Karpas-422 (cell line): ENCODE data around the gene GRAMD1B. TPM values are rescaled to one million over a fixed set of nuclear protein-coding genes. Genes with fewer than 3 reads are reported as not detected.
"Not testable (repeated sequence)": the region's sequence is repeated elsewhere in the genome, so short reads cannot be mapped to it uniquely, and the experiment has no call there.

Experiments used
- DNase-seq: peaks from one replicate; pipeline ENCODE4 v3.0.0-alpha.2; 2015
- H2AFZ ChIP-seq: fragments of 200-600 bp; sonication (generic); 2 replicates; pipeline ENCODE4 v1.6.1; 2014; ENCODE audit warnings: antibody characterized with exemption, low read length, mixed read lengths
- H3K27ac ChIP-seq: fragments of 200-600 bp; sonication (generic); 2 replicates; pipeline ENCODE4 v1.5.1; 2014; ENCODE audit warnings: mild to moderate bottlenecking, low read length, moderate library complexity
- H3K27me3 ChIP-seq: fragments of 200-600 bp; sonication (generic); 2 replicates; pipeline ENCODE4 v1.6.1; 2014; ENCODE audit warnings: low read length, mixed read lengths
- H3K36me3 ChIP-seq: fragments of 200-600 bp; sonication (generic); 2 replicates; pipeline ENCODE4 v1.6.1; 2014; ENCODE audit warnings: low read length, mixed read lengths; ENCODE audit not compliant: insufficient read depth
- H3K4me1 ChIP-seq: fragments of 200-600 bp; sonication (generic); 2 replicates; pipeline ENCODE4 v1.6.1; 2014; ENCODE audit warnings: mild to moderate bottlenecking, low read length, mixed read lengths
- H3K4me2 ChIP-seq: fragments of 200-600 bp; sonication (generic); 2 replicates; pipeline ENCODE4 v1.6.1; 2014; ENCODE audit warnings: low read length, low read depth, mild to moderate bottlenecking; ENCODE audit not compliant: poor library complexity, severe bottlenecking
- H3K4me3 ChIP-seq: fragments of 200-600 bp; sonication (generic); 2 replicates; pipeline ENCODE4 v1.5.1; 2014; ENCODE audit warnings: mild to moderate bottlenecking, antibody characterized with exemption, low read length, mixed read lengths
- H3K79me2 ChIP-seq: fragments of 200-600 bp; sonication (generic); 2 replicates; pipeline ENCODE4 v1.6.1; 2014; ENCODE audit warnings: mild to moderate bottlenecking, low read length, mixed read lengths
- H3K9ac ChIP-seq: fragments of 200-600 bp; sonication (generic); 2 replicates; pipeline ENCODE4 v1.6.0; 2014; ENCODE audit warnings: low read length
- H3K9me2 ChIP-seq: fragments of 200-600 bp; sonication (generic), shearing (Covaris generic); replicated peaks from 2 replicates; pipeline ENCODE4 v1.6.0; 2014; ENCODE audit warnings: mild to moderate bottlenecking, low read length, moderate library complexity; ENCODE audit not compliant: insufficient read depth
- H3K9me3 ChIP-seq: fragments of 300-700, 200-600 bp; sonication (generic); 2 replicates; pipeline ENCODE4 v1.6.1; 2014; ENCODE audit warnings: low read length, mixed read lengths
- H4K20me1 ChIP-seq: fragments of 200-600 bp; sonication (generic); 2 replicates; pipeline ENCODE4 v1.6.1; 2014; ENCODE audit warnings: mild to moderate bottlenecking, antibody characterized with exemption, low read length, low read depth; ENCODE audit not compliant: insufficient read depth
- total RNA-seq: library from RNA; depleted of rRNA; stranded (reverse); fragments of >200 nt; shearing (Covaris generic); gene quantifications from 2 replicates; pipeline ENCODE4 v1.2.3, GENCODE V29; 2014; ENCODE audit warnings: low replicate concordance

GRAMD1B gene
- total RNA-seq, 1 experiment from 2014 or later, result 79.0 TPM

- H3K79me2 ChIP-seq, result peaks cover 94% of the 10 kb centered on the region
- H3K4me3 ChIP-seq, result 0 out of 2 replicates have a peak overlapping the region, but pooled peaks have one; percentile 9
- H2AFZ ChIP-seq, result no peak overlapping the region
- DNase-seq, result no peak
- H3K9ac ChIP-seq, result peak overlapping the region; percentile 33
- H3K27ac ChIP-seq, result peak overlapping the region; percentile 66
- peak overlapping the region; percentile 29 for H3K4me2 ChIP-seq
- H3K36me3 ChIP-seq, result peaks cover 43% of the 10 kb centered on the region
- H3K27me3 ChIP-seq, result no peaks in the 10 kb centered on the region
- H3K9me3 ChIP-seq, result no peaks in the 10 kb centered on the region
- H4K20me1 ChIP-seq, result no peaks in the 10 kb centered on the region
- peaks cover 61% of the 10 kb centered on the region for H3K4me1 ChIP-seq
- H3K9me2 ChIP-seq, result no peaks in the 10 kb centered on the region
Measured at GRCh38 chr11:123517559-123518364, 87.7 kb downstream of the GRAMD1B start.

DNA sequence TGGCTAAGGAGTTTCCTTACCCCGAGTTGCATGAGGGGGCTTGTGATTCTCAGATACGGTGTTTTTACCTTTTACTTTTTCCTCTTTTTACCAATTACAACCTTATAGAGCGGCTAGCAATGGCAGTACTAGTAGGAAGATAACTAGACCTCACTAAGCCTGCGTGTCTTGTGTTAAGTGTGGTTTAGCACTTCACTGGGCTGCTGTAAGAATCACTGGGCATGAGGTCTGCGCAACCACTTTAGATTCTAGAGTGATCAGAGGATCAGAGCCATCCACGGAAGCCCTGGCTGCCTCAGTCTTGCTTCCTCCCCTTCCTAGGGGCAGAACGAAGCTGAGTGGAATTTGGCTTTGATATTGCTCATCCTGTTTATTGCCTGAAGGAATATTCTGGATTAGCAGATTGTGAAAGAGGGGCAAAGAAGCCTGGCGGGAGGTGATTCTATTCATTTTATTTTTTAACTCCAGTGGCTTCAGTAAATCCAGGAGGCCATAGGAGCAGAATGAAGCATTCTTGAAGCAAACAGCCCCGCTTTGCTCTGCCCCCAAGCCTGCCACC is 88.5 kb downstream of the GRAMD1B start:
- H3K27ac ChIP-seq, result peak overlapping the region; percentile 66
- H3K9me3 ChIP-seq, result no peaks in the 10 kb centered on the region
- no peak overlapping the region for H3K4me3 ChIP-seq
- no peaks in the 10 kb centered on the region for H3K9me2 ChIP-seq
- peaks cover 62% of the 10 kb centered on the region for H3K4me1 ChIP-seq
- no peaks in the 10 kb centered on the region for H3K27me3 ChIP-seq
- H3K36me3 ChIP-seq, result peaks cover 37% of the 10 kb centered on the region
- no peak for DNase-seq
- no peak overlapping the region for H2AFZ ChIP-seq
- peak overlapping the region; percentile 33; the same call in 1 of the 2 replicates for H3K9ac ChIP-seq
- H3K79me2 ChIP-seq, result peaks cover 94% of the 10 kb centered on the region
- no peaks in the 10 kb centered on the region for H4K20me1 ChIP-seq
- H3K4me2 ChIP-seq, result no peak overlapping the region

DNA sequence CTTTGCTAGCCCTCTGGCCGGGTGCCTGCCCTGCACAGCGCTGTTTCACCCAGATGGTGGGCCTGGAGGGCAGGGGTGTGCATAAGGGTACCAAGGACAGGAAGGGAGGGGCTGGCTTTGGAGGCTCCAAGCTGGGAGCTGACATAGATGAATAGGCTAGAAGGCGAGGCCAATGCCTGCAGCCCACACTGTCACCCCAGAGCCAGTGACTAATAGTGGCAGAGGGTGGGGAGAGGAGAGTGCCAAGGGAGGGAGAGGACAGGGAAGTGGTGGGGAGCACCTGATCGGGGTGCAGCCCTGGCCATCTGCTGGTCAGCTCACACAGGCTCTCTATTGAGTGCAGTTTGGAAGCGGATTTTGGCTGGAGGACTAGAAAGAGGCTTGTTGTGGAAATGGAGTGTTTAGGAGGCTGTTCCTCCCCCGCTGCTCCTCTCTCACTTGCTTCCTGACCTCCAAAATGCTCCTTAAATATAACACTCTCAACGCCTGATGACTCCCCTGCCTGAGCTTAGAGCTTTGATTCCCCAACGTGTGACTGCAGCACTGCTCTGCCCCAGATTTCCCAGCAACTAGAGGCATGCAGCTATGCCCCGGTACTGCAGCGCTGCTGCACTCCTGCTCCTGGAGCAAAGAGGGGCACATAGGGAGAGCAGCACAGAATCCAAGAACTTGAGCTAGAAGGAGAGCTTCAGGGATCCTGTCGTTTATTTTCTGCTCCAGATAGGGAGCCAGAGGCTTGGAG is 89.2 kb downstream of the GRAMD1B start:
- Histone ChIP-seq H3K9ac (no peak overlapping the region), H4K20me1 (no peaks in the 10 kb centered on the region), H3K36me3 (peaks cover 30% of the 10 kb centered on the region), H3K4me3 (no peak overlapping the region), H3K9me2 (no peaks in the 10 kb centered on the region), H3K27ac (peak overlapping the region; percentile 66), H3K27me3 (no peaks in the 10 kb centered on the region), H3K4me2 (no peak overlapping the region), H2AFZ (no peak overlapping the region), H3K9me3 (no peaks in the 10 kb centered on the region), H3K79me2 (peaks cover 92% of the 10 kb centered on the region), H3K4me1 (peaks cover 58% of the 10 kb centered on the region)
- no peak for DNase-seq

DNA sequence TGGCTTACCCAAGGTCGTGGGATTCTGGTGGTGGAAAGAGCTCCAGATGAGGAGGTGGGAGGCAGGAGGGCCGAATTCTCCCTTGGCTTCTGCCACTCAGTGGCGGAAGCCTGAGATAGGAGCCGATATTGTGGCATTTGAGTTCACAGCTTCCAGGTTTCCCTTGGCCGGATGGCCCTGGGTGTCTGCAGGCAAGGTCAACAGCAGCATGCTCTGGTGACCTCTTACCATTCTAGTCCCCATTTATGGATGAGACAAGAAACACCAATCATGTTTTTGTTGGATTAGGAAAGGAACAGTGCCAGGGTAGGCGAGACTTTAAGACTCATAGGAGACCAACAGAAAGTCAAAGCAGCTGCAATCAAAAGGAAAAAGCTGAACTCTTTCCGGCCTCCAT is 89.7 kb downstream of the GRAMD1B start:
- Histone ChIP-seq H3K36me3 (peaks cover 28% of the 10 kb centered on the region), H3K4me3 (no peak overlapping the region), H3K9ac (no peak overlapping the region), H3K9me3 (no peaks in the 10 kb centered on the region), H3K27ac (peak overlapping the region; percentile 66), H3K4me2 (no peak overlapping the region), H3K27me3 (no peaks in the 10 kb centered on the region), H3K4me1 (peaks cover 53% of the 10 kb centered on the region), H3K9me2 (no peaks in the 10 kb centered on the region), H2AFZ (no peak overlapping the region), H3K79me2 (peaks cover 92% of the 10 kb centered on the region), H4K20me1 (no peaks in the 10 kb centered on the region)
- no peak for DNase-seq

GRCh38 chr11:123520476-123520875 is 90.4 kb downstream of the GRAMD1B start:
- H3K9me3 ChIP-seq, H3K4me2 ChIP-seq, H2AFZ ChIP-seq, H3K9ac ChIP-seq, DNase-seq, H3K27me3 ChIP-seq, H3K9me2 ChIP-seq, H4K20me1 ChIP-seq, H3K4me3 ChIP-seq: not testable (repeated sequence)
- Histone ChIP-seq H3K36me3 (peaks cover 28% of the 10 kb centered on the region), H3K4me1 (peaks cover 47% of the 10 kb centered on the region), H3K27ac (peak overlapping the region; percentile 66; the same call in 1 of the 2 replicates), H3K79me2 (peaks cover 92% of the 10 kb centered on the region)

DNA sequence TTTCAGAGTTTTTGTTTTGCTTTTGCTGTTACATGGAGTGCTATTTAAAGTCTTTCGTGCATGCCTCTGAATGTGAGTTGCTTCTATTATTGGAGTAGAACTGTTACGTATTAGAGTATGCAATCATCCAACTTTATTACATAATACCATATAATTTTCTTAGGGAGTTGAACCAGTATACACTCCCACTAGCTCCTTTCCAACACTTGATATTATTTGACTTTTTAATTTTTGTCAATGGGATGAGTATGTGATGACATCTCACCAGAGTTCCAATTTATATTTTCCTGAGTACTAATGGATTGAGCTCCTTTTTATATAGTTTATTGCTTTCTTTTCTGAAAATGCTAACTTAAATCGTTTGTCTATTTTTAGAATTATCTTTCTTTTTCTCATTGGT is 90.9 kb downstream of the GRAMD1B start:
- no peak overlapping the region for H3K4me2 ChIP-seq
- peak overlapping the region; percentile 11; the same call in 1 of the 2 replicates for H3K27ac ChIP-seq
- no peaks in the 10 kb centered on the region for H4K20me1 ChIP-seq
- no peaks in the 10 kb centered on the region for H3K27me3 ChIP-seq
- no peak overlapping the region for H3K9ac ChIP-seq
- no peaks in the 10 kb centered on the region for H3K9me3 ChIP-seq
- no peak for DNase-seq
- peaks cover 93% of the 10 kb centered on the region for H3K79me2 ChIP-seq
- H2AFZ ChIP-seq, result no peak overlapping the region
- H3K9me2 ChIP-seq, result no peaks in the 10 kb centered on the region
- no peak overlapping the region for H3K4me3 ChIP-seq
- H3K36me3 ChIP-seq, result peaks cover 27% of the 10 kb centered on the region
- H3K4me1 ChIP-seq, result peaks cover 46% of the 10 kb centered on the region

DNA sequence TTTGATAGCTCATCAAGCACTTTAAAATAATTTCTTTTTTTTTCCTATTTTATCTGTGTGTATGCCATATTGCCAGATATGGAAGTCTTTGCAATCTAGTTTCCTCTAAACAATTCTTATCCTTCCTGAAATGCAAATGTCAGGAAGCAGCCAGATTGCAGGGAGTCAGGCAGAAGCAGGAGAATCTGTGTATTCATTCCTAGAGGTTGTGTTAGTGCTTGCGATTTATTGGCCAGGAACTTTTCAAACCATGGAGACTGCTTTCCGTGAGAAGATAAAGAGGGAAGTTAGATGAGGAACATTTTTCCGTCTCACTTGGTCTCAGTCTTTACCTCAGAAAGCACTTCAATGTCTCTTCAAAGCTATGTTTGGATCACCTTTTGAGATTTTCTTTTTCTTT is 91.9 kb downstream of the GRAMD1B start:
- peaks cover 37% of the 10 kb centered on the region for H3K4me1 ChIP-seq

DNA sequence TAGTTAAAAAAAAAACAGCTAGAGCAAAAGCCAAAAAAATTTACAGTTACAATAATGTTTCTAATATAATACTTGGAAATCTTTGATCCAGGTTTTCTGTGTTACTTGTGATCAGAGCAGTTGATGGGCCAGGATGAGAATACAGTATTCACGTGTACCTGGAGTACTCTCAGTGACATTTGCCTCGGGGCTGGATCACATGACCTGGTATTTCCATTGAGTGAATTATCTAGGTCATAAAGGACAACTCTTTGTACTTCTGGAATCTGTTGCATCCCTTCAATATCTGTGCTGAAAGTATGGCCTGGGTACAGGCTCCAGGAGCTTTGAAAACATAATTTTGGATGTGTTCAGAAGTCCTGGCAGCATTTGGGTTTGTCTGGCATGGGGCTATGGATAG is 93.5 kb downstream of the GRAMD1B start:
- Histone ChIP-seq H3K4me1 (peaks cover 21% of the 10 kb centered on the region), H4K20me1 (no peaks in the 10 kb centered on the region), H3K27ac (no peak overlapping the region), H3K36me3 (peaks cover 17% of the 10 kb centered on the region), H3K4me2 (no peak overlapping the region), H2AFZ (no peak overlapping the region), H3K9me2 (no peaks in the 10 kb centered on the region), H3K4me3 (no peak overlapping the region), H3K9me3 (no peaks in the 10 kb centered on the region), H3K9ac (no peak overlapping the region), H3K79me2 (peaks cover 93% of the 10 kb centered on the region), H3K27me3 (no peaks in the 10 kb centered on the region)
- no peak for DNase-seq

More for the DNA sequence above, 91.9 kb downstream of the GRAMD1B start:
- no peaks in the 10 kb centered on the region for H3K9me2 ChIP-seq
- no peak for DNase-seq
- H3K27ac ChIP-seq, result 0 out of 2 replicates have a peak overlapping the region, but pooled peaks have one; percentile 11
- H3K9me3 ChIP-seq, result no peaks in the 10 kb centered on the region
- H3K9ac ChIP-seq, result no peak overlapping the region
- no peaks in the 10 kb centered on the region for H4K20me1 ChIP-seq
- peaks cover 94% of the 10 kb centered on the region for H3K79me2 ChIP-seq
- no peak overlapping the region for H3K4me2 ChIP-seq
- H3K4me3 ChIP-seq, result no peak overlapping the region
- no peaks in the 10 kb centered on the region for H3K27me3 ChIP-seq
- peaks cover 22% of the 10 kb centered on the region for H3K36me3 ChIP-seq
- H2AFZ ChIP-seq, result no peak overlapping the region
